GM18505 (cell line): Measurements from ENCODE around the gene ZNF598.
A peak's percentile ranks its signal among the peaks of the same experiment; 100 is the strongest.

ENCODE experiments used
- ATAC-seq: cut with Tn5 transposase; IDR thresholded peaks from one replicate; pipeline ENCODE4 v1.9.1; 2021; ENCODE audit not compliant: unreplicated experiment
- POLR2A ChIP-seq: IDR thresholded peaks from 4 replicates; pipeline ENCODE4 v1.6.1; 2011; ENCODE audit warnings: borderline replicate concordance; ENCODE audit not compliant: insufficient read depth, insufficient read length; ENCODE audit errors: extremely low read depth

ZNF598 gene

GRCh38 chr16:1989209-1990100, 20.2 kb downstream of the ZNF598 start, which contains the start of gene SYNGR3:
Gene SYNGR3 (plus strand): TSS chr16:1989970. CDS start chr16:1990103, 133 bp downstream.
- TF ChIP-seq POLR2A: no peak
- ATAC-seq: no peak

- ATAC-seq: no peak
- no peak for TF ChIP-seq POLR2A
These were observed 22.4 kb downstream of the ZNF598 start for GRCh38 chr16:1987198-1987597.

GRCh38 chr16:1985466-1986150, 24.0 kb downstream of the ZNF598 start:
- no peak for ATAC-seq
- no peak for TF ChIP-seq POLR2A

- TF ChIP-seq POLR2A: no peak
- peak; percentile 7 for ATAC-seq
These were observed 25.0 kb downstream of the ZNF598 start for GRCh38 chr16:1984347-1985225.

- peak; percentile 68 for ATAC-seq
- peak; percentile 92 for TF ChIP-seq POLR2A
These were observed 25.9 kb downstream of the ZNF598 start, which contains the start of gene GFER for GRCh38 chr16:1983544-1984346. Gene GFER (plus strand): TSS chr16:1984193. CDS start chr16:1984219, 26 bp downstream.

GRCh38 chr16:1982991-1983543, 26.6 kb downstream of the ZNF598 start:
- TF ChIP-seq POLR2A: no peak

GRCh38 chr16:1982013-1982433, 27.6 kb downstream of the ZNF598 start:
- ATAC-seq: no peak

More at GRCh38 chr16:1982991-1983543, 26.6 kb downstream of the ZNF598 start:
- no peak for ATAC-seq

GRCh38 chr16:1981398-1981836, 28.2 kb downstream of the ZNF598 start, which contains the start of gene NOXO1:
Gene NOXO1 (minus strand): TSS chr16:1981469. CDS start chr16:1981179, 290 bp downstream.
- TF ChIP-seq POLR2A: no peak
- no peak for ATAC-seq

More at GRCh38 chr16:1982013-1982433, 27.6 kb downstream of the ZNF598 start:
- TF ChIP-seq POLR2A: no peak

GRCh38 chr16:1980770-1981087, 28.9 kb downstream of the ZNF598 start:
- no peak for ATAC-seq
- no peak for TF ChIP-seq POLR2A

GRCh38 chr16:1980030-1980769, 29.4 kb downstream of the ZNF598 start:
- no peak for ATAC-seq
- no peak for TF ChIP-seq POLR2A

- no peak for TF ChIP-seq POLR2A
- ATAC-seq: no peak
These were observed 30.2 kb downstream of the ZNF598 start for GRCh38 chr16:1979271-1980029.

- ATAC-seq: no peak
- no peak for TF ChIP-seq POLR2A
These were observed 31.0 kb downstream of the ZNF598 start for GRCh38 chr16:1978476-1979120.
